ENCODE results near the gene TMEM217. TPM values are rescaled to one million over a fixed set of nuclear protein-coding genes. Genes with fewer than 3 reads are reported as not detected.
"Not testable (repeated sequence)": the region's sequence is repeated elsewhere in the genome, so short reads cannot be mapped to it uniquely, and the experiment has no call there.

TMEM217 gene
- total and polyA plus RNA-seq, 12 donors: 1.5 to 26.7 (median 5.6) TPM; not detected in 1

GRCh38 chr6:37299990-37300389 is 42.0 kb upstream of the TMEM217 start:
- TF ChIP-seq CTCF (IDR thresholded peaks at IDR 0.05): no peak
- TF ChIP-seq POLR2A (IDR thresholded peaks at IDR 0.05): no peak
- intact Hi-C loops (cut with DNase I): no loop called here
- no peaks in the 10 kb centered on the region for H3K9me3 ChIP-seq (replicated peaks in 1 of 3)
- peaks cover 0 to 34% of the 10 kb centered on the region in 2 donors for H3K36me3 ChIP-seq (replicated peaks in 1 of 2)
- H3K4me3 ChIP-seq: no peak overlapping the region
- H3K27ac ChIP-seq: no peak overlapping the region
- no peaks in the 10 kb centered on the region for H3K27me3 ChIP-seq
- 86 to 96% (median 88%) methylated on average over 4 of the region's 4 CpGs for WGBS, 4 donors
- no peaks in the 10 kb centered on the region for H3K4me1 ChIP-seq (replicated peaks in 1 of 2)
- no peak for DNase-seq

DNA sequence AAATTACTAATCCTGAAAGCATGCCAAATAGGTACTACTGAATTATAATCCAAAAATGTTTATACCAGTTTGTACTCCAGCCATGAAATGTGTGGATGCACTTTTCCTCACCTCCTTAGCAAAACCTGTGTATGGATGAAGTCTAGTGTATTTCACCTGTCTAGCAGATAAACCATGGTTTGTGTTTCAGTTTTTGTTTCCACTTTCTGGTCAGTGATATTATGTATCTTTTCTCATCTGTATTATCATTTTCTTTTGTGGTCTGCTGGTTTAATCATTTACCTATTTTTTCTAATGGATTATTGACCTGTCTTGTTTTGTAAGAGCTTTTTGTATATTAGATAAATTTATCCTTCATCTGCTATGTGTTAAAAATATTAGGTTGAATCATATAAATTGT is 41.0 kb upstream of the TMEM217 start:
- peaks cover 0 to 34% of the 10 kb centered on the region in 2 donors for H3K36me3 ChIP-seq (replicated peaks in 1 of 2)
- H3K4me3 ChIP-seq: no peak overlapping the region
- TF ChIP-seq POLR2A (IDR thresholded peaks at IDR 0.05) (no peak), CTCF (IDR thresholded peaks at IDR 0.05) (no peak)
- no peak for DNase-seq
- no peaks in the 10 kb centered on the region for H3K4me1 ChIP-seq (replicated peaks in 1 of 2)
- H3K27ac ChIP-seq: no peak overlapping the region
- no peaks in the 10 kb centered on the region for H3K27me3 ChIP-seq
- no peaks in the 10 kb centered on the region for H3K9me3 ChIP-seq (replicated peaks in 1 of 3)
- intact Hi-C loops (cut with DNase I): no loop called here

DNA sequence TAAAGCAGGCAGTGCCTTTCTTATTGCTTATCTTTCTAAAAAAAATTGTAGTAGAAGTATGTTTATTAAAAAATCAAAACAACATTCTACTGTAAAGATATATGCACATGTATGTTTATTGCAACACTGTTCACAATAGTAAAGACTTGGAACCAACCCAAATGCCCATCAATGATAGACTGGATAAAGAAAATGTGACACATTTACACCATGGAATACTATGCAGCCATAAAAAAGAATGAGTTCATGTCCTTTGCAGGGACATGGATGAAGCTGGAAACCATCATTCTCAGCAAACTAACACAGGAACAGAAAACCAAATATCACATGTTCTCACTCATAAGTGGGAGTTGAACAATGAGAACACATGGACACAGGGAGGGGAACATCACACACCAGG is 39.7 kb upstream of the TMEM217 start:
- H3K36me3 ChIP-seq (replicated peaks in 1 of 2): peaks cover 0 to 26% of the 10 kb centered on the region in 2 donors
- H3K27ac ChIP-seq; H3K9me3 ChIP-seq (replicated peaks in 1 of 3); DNase-seq; H3K4me1 ChIP-seq (replicated peaks in 1 of 2); H3K27me3 ChIP-seq; intact Hi-C loops (cut with DNase I); H3K4me3 ChIP-seq: not testable (repeated sequence)

GRCh38 chr6:37293426-37293825 is 35.5 kb upstream of the TMEM217 start:
- DNase-seq: no peak
- no peak overlapping the region for H3K4me3 ChIP-seq
- H3K4me1 ChIP-seq (replicated peaks in 1 of 2): no peaks in the 10 kb centered on the region
- no peak overlapping the region for H3K27ac ChIP-seq
- no peaks in the 10 kb centered on the region for H3K27me3 ChIP-seq
- TF ChIP-seq POLR2A (IDR thresholded peaks at IDR 0.05): no peak
- TF ChIP-seq CTCF (IDR thresholded peaks at IDR 0.05): no peak
- H3K36me3 ChIP-seq (replicated peaks in 1 of 2): peaks cover 0 to 24% of the 10 kb centered on the region in 2 donors
- H3K9me3 ChIP-seq (replicated peaks in 1 of 3): no peaks in the 10 kb centered on the region
- intact Hi-C loops (cut with DNase I): no loop called here

DNA sequence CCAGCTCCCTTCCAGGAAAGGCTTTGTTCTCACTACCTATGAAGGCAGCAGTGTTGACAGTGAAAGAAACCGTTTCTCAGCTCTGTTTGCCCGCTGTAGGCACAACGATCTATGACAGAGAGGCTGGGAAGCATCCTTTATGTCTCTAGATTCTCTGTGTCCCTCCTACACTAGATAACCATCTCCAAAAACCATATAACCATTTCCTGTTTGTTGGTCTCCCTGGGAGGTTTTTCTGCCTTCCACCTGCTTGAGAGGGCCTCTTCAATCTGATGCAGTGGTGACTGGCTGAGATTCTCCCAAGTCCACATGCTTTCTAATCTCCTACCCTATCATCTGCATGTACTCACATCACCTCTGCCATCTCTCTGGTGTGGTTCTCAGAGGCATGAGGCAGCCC is 32.0 kb upstream of the TMEM217 start:
- 80 to 99% (median 91%) methylated on average over 3 of the region's 3 CpGs for WGBS, 4 donors
- H3K27me3 ChIP-seq: no peaks in the 10 kb centered on the region
- intact Hi-C loops (cut with DNase I): no loop called here

More for the DNA sequence above, 32.0 kb upstream of the TMEM217 start:
- Histone ChIP-seq H3K4me1 (replicated peaks in 1 of 2) (no peaks in the 10 kb centered on the region), H3K27ac (no peak overlapping the region), H3K4me3 (no peak overlapping the region), H3K9me3 (replicated peaks in 1 of 3) (no peaks in the 10 kb centered on the region), H3K36me3 (replicated peaks in 1 of 2) (peaks cover 0 to 27% of the 10 kb centered on the region in 2 donors)
- no peak for DNase-seq
- TF ChIP-seq POLR2A (IDR thresholded peaks at IDR 0.05) (no peak), CTCF (IDR thresholded peaks at IDR 0.05) (no peak)
